ENCODE results near the gene KCNK10.

DNA sequence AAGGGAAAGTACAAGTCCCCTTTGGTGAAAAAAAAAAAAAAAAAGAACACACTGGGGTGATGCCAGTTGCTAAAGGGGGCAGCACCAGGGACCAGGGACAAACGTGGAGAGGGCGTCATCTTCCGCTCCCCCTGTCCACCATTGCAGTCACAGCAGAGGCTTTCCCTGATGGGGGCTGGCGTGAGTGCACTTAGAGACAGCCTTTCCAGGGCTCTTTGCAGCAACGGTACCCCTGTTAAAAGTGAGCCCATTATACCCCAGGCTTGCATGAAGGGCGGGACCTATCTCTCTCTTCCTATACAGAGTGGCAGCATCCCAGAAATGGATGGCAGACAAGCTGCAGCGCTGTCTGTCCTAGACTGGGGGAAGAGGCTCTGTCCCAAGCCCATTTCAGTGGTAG lies 155.0 kb downstream of the KCNK10 start:
- TF ChIP-seq POLR2A (IDR thresholded peaks at IDR 0.05): no peak
- TF ChIP-seq, protein P1, sequence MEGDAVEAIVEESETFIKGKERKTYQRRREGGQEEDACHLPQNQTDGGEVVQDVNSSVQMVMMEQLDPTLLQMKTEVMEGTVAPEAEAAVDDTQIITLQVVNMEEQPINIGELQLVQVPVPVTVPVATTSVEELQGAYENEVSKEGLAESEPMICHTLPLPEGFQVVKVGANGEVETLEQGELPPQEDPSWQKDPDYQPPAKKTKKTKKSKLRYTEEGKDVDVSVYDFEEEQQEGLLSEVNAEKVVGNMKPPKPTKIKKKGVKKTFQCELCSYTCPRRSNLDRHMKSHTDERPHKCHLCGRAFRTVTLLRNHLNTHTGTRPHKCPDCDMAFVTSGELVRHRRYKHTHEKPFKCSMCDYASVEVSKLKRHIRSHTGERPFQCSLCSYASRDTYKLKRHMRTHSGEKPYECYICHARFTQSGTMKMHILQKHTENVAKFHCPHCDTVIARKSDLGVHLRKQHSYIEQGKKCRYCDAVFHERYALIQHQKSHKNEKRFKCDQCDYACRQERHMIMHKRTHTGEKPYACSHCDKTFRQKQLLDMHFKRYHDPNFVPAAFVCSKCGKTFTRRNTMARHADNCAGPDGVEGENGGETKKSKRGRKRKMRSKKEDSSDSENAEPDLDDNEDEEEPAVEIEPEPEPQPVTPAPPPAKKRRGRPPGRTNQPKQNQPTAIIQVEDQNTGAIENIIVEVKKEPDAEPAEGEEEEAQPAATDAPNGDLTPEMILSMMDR (IDR thresholded peaks at IDR 0.05): no peak
- no peak for TF ChIP-seq POLR2AphosphoS5 (IDR thresholded peaks at IDR 0.05)
- TF ChIP-seq EP300 (IDR thresholded peaks at IDR 0.05): no peak

All from gastroesophageal sphincter (tissue), 3 donors.